GM21737 (cell line): ENCODE data around the gene LRRC4C.
"Not testable (repeated sequence)": the region's sequence is repeated elsewhere in the genome, so short reads cannot be mapped to it uniquely, and the experiment has no call there.

Experiments used
- ATAC-seq: cut with Tn5 transposase; IDR thresholded peaks from one replicate; pipeline ENCODE4 v1.9.1; 2021; ENCODE audit warnings: mild to moderate bottlenecking, moderate library complexity; ENCODE audit not compliant: unreplicated experiment

Gene LRRC4C

DNA sequence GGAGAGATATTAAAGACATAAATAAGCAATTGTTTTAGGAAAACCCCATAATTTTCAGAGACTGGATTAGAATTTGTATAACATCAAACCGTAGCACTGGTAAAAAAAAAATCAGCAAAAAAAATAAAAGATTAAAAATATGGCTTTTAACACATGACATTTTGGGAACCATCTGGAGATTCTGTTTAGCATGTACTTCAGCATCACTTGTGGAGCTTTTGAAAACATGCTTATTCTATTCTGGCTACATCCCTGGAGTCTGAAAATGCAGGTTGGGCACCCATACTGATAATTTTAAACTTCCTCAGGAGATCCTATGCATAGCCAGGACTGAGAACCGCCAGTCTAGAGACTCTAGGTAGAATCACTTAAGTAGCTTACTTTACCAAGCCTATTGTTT is 1190.9 kb downstream of the LRRC4C start:
- ATAC-seq: no peak

DNA sequence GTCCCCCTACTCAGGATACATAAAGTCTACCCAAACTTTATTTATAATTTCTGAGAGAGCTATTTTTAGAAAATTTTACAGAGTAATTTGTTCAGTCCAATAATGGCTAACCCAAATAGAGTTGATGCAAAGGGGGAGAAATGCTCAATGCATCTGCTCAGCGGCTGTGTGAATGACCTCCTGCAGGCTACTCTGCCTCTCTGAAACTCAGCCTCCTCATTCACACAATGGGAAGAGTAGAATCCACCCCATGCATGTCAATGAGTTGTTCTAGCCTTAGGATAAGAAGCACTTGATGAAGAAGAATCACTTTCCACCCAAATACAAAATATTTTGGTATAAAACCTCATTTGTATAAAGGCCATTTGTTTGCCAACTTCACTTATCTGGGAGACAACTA is 1204.0 kb downstream of the LRRC4C start:
- no peak for ATAC-seq

DNA sequence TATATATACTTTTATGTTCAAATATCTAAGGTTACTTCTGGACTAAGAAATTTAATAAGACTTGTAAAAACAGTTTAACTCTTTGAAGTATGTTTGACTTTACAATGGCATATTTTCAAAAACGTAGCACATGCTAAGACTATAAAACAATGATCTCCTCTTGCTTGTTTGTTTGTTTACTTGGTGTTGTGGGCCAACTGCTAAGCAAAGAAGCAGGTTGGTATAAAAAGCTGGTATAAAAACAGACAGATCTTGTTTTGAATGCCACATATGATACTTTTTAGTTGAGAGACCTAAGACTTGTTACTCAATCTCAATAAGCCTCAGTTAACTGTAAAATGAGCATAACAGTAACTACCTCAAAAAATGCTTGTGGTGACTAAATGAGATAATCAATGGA is 1206.3 kb downstream of the LRRC4C start:
- ATAC-seq: no peak

DNA sequence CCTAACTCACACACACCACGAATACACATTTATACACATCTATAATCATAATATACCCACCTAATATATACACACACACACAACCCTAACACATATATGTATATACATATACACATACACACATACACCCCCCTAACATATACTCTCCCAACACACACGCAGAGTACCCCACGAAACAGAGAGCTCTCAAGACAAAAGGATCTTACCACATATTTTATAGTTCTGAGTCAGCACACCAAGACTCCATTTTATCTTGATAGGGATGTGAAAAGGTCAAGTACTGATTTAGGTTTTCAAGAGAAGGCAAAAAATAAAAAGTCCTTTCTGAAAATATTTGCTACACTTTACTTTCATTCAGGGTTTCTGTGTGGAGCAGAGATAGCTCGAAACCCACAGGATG is 1207.2 kb downstream of the LRRC4C start:
- no peak for ATAC-seq

DNA sequence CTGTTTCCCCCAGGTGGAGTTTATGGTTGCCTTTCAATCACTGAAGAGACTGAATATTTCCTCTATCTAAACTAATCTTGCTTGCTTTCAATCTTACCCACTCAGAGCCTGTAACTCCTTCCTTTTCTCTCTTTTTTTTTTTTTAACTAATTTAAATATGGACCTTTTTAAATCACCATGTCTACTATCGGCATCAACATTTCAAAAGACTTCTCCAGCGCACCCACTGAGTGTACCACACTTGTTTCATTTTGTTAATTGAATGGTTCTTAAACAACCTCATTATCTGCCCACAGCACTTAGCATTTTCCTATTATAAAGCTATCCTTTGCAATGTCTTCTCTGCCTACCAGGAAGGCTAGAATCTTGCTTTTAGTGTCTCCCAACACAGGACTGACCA is 1212.5 kb downstream of the LRRC4C start:
- ATAC-seq: no peak

DNA sequence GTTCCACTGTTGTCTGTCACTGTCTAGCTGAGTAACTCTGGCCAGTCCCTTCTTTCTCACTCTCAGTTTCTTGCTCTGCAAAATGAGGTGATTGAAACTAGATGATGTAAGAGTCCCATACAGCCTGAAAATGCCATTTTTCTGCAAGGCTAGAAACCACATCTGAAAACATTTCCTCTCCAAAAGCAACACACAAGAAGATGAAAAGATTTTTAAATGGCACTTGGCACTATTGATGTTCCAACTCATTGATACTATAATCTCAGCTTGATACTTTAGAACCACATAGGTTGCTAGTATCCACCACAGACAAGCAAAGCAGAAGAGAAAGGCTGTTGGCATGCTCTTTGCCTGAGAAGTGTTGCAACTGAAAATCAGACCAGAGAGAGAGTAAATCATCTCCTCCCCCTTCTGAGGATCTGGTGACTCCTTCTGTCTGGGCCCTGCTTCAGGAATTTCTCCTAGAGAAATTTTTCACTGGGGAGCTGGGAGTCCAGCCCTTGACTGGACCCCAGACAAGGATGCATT is 1217.9 kb downstream of the LRRC4C start:
- peak; percentile 94 for ATAC-seq

DNA sequence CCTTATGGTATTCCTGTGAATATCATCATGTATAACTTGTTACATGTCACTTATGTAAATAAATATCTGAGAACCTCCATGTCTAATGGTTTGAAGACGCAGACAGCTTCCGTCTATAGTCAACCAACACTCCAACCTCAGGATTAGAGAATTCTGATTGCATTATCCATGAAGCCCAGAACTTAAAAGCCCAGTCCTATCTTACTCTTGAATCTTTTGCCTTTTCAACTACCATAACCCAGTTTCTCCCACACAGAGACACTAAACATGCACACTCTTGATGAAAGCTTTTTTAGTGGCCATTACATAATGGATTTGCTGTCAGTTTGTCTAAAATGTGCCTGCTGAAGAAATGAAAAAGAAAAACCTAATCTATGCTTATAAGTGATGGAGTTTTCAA is 1219.2 kb downstream of the LRRC4C start:
- no peak for ATAC-seq

DNA sequence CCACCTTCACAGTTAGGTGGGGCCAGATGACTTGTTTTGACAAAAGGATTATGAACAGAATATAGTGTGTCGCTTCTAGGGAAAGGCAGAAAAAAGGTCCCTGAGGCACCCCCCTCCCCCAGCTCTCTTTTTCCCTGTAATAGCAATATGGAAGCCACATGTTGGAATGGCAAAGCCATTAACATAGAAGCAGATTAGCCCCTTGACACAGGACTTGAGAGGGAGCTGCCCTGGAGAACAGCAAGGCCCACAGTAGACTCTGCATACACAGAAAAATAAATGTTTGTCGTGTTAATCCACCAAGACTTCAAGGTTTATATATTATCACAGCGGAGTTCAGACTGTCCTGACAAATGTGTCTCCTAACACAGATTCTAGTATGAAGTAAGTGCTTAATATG is 1222.9 kb downstream of the LRRC4C start:
- ATAC-seq: no peak

DNA sequence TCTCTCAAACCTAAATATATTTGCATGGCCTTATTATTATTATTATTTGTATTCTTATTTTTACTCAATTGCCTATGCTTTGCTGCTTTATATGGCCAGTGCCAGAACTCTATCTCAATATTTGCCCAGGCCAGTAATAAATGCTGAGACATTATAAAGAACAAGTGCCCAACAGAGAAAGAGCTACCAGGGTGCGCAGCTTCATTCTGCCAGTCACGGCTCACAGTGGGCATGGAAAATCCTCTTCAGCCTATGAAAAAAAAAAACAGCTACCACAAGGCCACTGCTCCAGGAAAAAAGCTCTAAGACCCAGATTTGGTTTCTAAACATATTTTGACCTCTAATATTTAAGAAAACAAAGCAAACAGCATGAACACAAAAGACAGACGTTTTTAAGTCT is 1223.6 kb downstream of the LRRC4C start:
- ATAC-seq: no peak

DNA sequence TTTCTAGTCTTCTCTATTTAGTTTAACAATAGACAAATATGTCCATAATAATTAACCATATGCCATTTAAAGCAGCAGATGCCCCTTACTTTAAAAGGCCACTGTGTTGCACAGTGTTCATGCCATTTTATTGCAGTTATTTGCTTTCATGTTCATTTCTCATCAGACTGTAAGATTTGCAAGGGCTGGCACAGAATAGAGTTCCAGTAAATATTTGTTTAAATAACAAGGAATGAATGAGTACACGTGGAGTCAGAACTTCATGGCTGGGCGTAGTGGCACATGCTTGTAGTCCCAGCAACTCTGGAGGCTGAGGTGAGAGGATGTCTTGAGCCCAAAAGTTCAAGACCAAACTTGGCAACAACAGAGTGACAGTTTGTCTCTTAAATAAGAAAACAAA is 1228.6 kb downstream of the LRRC4C start:
- no peak for ATAC-seq

DNA sequence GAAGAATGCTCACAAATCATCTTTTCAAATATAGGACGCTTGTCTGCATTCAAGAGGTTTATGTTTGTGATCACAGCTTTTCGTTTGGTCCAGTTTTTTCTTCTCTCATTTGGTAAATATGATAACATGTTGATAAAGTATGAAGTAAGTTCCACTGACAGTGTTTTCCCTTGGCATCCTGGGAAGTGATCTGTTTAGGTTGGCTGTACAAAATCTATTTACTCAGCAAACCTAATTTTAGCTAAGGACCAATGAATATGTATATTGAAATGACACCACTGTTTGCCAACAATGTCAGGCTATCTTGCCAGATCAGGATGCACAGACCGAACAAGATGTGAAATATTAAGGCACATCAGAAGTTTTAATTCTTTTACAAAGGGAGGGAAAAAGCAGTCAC is 1230.8 kb downstream of the LRRC4C start:
- no peak for ATAC-seq

DNA sequence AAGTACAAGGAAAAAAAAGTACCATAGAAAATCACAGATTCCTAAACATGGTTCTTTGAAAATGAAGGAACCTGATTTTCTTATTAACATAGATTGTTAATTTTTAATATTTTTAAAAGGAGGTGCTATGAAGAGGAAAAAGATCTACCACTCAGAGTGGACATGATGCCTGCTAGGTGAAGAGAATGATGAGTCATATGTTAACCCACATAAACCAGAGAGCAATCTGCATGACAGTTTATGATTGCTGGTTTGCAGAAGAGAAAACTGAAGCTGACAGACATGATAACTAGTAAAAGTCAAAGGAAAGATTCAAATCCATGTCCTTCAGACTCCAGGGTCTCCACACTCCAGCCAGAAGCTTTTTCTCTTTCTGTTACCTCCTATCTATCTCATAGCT is 1231.7 kb downstream of the LRRC4C start:
- ATAC-seq: peak; percentile 91

DNA sequence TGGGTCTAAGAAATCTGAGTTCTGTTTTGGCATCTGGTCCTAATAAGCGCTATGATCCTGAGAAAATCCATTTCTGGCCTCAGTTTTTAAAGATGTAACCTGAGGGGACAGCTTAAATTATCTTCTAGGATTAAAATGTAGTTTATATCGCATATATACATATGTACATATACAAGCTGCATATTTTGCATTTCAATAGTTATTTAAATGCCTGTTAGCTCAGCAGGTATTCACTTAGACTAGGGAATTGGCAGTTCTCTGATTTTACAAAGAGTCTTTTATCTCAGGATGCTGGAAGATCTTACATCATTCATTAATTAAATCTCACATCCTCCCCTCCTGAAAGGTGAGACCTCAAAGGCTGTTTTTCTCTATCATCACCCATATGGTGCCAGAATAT is 1232.8 kb downstream of the LRRC4C start:
- no peak for ATAC-seq

DNA sequence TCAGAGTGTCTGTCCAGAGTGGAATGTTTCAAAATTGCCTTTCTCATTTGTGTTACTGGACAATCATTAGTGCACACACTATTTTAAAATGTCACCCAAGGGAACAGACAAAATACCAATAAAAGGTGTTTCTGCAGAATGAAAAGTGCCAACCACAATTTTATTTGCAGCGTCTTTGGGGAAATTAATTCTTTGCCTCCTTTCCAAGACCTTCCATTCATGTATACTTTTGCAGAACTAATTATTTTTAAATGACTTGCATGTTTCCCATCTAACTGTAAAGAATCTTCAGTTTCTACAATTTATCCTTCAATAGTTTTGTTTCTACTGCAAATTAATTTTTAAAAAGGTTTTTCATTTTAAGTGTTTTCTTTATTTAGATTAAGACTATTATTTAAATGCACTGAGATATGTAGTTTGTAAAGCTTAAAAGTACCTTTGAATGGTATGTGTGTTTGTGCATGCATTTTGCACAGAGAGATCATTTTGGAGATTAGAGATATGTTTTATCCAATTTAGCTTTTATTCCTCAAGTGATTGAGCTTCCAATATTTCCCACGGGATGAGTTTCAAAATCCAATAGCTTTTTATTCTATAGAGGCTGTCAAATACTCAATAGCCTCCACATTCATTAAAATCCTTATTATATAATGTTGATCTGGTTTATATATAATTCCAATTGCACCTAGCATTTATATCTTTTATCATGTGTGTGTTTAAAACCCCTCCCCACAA is 1235.7 kb downstream of the LRRC4C start:
- ATAC-seq: no peak

DNA sequence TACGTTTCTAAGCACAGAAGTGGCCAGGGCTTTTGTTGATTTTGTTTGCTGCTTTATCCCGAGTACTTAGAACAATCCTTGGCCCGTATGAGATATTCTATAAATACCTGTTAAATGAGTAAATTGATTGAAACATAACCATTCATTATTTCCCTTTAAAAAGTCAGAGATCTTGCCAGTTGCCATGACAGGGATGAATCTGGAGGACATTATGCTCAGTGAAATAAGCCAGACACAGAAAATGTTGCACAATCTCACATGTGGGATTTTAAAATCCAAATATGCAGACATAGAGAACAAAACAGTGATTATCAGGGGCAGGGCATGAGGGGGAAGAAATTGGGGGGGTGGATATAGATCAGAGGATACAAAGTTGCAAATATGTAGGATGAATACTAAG is 1240.1 kb downstream of the LRRC4C start:
- ATAC-seq: no peak

DNA sequence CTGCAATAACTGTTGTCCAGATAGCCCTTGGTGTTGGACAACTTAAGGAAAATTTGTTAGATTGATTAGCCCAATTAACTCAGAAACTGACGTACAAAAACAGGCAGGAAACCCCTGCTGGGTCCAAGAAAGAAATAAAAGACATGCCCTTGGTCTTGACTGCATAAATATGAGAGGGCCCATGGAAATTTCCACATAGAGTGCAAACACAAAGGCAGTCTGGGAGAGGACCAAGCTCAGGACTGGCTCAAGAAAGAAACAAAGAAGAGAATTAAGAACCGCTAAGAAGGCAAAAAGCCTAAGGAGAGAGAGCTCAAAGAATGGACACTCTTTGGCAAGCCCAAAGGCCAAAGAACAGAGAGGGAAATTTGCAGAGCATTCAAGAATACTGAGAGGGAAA is 1243.9 kb downstream of the LRRC4C start:
- ATAC-seq: no peak

DNA sequence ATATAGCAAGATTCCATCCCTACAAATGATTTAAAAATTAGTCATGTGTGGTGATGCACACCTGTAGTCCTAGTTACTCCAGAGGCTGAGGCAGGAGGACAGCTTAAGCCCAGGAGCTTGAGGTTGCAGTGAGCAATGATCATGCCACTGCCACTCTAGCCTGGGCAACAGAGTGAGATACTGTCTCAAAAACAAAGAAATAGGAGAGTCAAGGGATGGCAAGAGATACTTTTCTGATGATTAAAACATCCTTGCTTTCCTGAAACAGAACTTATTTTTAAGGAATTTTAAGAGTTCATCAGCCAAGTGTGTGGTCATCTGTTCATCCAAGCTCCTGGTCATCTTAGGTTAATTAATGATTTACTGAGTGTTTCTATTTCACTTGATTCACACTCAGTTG is 1252.0 kb downstream of the LRRC4C start:
- no peak for ATAC-seq

DNA sequence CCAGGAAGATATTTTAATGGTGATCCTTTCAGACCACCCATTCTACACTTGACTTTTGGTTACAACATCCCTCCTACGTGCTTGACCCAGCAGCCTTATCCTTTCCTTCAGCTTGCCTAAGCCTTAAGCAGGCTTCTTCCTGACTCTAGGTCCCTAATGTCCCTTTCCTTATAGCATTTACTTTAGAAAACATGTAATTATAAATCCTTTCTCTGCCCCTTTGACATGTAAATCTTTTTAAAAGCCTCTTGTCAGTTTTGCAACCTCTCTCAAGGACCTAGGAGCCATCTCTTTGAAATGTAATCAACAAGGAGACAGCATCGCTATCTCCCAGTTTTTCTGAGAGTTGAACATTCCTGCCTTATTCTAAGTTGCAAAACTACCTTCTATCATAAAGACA is 1255.2 kb downstream of the LRRC4C start:
- no peak for ATAC-seq

DNA sequence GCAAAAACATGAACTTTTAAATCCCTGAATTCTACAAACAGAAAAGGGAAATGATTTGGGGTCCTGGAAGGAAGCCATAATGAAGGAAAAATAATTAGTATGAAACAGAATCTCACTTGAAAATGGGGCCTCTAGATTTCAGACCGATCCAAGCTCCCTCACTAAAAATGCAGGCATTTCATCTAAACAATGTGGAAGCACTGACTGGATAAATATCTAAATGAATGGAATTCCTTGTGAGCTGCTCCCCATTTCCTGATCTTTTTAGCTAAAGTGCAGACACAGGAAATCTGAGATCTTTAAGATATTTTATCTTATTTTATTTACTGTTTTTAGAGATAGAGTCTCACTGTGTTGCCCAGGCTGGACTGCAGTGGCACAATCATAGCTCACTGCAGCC is 1255.8 kb downstream of the LRRC4C start:
- ATAC-seq: no peak

DNA sequence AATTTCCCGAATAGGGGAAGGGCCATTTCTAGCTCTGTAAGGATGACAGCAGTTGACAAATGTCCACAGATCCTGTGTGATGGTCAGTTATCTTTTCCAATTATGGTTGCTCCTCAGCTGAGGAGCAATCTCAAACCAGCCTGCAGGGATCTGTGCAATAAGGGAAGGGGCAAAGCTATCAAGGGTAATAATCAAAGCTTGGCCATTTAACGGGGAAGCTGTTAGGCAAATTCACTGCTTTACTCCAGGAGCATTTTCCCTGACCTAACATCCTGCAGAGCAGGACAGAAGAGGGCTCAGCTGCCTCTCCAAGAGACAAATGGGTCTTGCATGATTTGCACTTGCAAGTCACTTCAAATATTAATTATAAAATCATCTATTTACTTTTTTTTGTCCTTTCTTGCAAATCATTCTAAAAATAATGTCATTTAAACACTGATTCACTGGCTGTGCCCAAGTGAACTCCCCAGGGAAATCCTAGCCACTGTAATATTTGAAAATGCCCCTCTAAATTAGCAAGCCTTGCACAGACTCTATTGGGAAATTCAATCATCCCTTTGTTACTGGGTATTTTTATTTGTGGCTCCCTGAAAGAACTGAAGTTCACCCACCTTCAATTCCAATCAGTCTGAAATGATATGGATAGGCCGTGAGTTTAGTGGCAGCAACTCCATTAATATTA is 1256.7 kb downstream of the LRRC4C start:
- no peak for ATAC-seq

DNA sequence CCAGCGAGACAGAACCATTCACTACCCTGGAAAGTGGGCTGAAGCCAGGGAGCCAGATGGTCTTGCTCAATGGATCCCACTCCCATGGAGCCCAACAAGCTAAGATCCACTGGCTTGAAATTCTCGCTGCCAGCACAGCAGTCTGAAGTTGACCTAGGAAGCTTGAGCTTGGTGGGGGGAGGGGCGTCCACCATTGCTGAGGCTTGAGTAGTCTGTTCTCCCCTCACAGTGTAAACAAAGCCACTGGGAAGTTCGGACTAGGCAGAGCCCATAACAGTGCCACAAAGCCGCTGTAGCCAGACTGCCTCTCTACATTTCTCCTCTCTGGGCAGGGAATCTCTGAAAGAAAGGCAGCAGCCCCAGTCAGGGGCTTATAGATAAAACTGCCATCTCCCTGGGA is 1266.9 kb downstream of the LRRC4C start:
- not testable (repeated sequence) for ATAC-seq

DNA sequence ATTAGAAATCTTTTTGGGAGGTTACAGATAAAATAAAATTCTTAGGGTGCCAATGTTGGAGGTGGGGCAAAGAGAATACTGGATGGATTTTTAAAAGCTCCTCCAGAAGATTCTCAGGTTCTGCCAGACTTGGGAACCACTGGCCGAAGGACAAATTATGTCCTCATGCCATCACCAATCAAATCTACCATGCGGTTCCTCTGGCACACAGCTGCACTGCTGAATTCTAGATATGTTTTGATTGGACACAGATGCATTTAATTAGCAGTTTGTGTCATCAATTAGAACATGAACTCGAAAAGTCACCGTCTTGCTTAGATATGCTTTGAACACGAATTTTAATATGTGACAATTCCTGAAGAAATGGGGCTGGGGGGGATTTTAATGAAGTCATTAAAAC is 1269.2 kb downstream of the LRRC4C start:
- ATAC-seq: no peak

DNA sequence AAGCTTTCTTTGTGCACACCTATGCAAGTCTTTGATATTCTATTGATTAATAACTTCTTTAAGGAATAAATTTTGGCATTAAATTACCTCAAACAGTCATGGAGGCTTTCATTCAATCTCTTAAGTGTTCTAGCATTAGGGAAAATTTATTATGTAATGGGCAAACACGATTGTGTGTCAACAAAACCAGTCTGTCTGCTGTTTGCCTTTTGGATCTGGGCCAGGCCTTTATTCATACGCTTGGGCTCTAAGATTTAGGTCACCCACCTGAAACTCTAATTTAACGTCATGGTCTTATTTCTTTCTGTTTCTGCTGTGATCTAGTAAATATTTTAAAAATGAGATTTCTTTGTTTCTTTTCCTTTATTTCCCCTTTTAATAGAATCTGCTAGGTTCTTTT is 1270.6 kb downstream of the LRRC4C start:
- no peak for ATAC-seq
